Transverse colon (tissue), 4 donors: ENCODE results near the gene NKD2. TPM values are rescaled to one million over a fixed set of nuclear protein-coding genes. Genes with fewer than 3 reads are reported as not detected.

Experiments
- DNase-seq: peaks from one replicate; pipeline ENCODE4 v3.0.0-alpha.2; 2019
- H3K27ac ChIP-seq, 4 donors: fragments of 200-600 bp; sonication (generic); 2 replicates each; pipeline ENCODE4 v1.5.1; 2016 to 2018; ENCODE audit warnings: inconsistent platforms in 4 of 4
- H3K27me3 ChIP-seq: fragments of 200-600 bp; sonication (generic); 2 replicates; pipeline ENCODE4 v1.5.1; 2017; ENCODE audit warnings: inconsistent platforms
- H3K36me3 ChIP-seq, 4 donors: fragments of 200-600 bp; sonication (generic); 2 replicates each; pipeline ENCODE4 v1.5.1; 2017 to 2019; ENCODE audit warnings: inconsistent platforms in 4 of 4
- H3K4me1 ChIP-seq, 4 donors: fragments of 200-600 bp; sonication (generic); 2 replicates each; pipeline ENCODE4 v1.5.1; 2017 to 2020; ENCODE audit warnings: inconsistent platforms in 4 of 4
- H3K4me3 ChIP-seq, 4 donors: fragments of 200-600 bp; sonication (generic); 1 replicate in 1 of 4; 2 replicates in 3 of 4; pipeline versions ENCODE4 v1.5.1 to v1.6.1; 2017 to 2019; ENCODE audit warnings: inconsistent platforms in 4 of 4
- H3K9me3 ChIP-seq, 2 donors: fragments of 200-600 bp; sonication (generic); 2 replicates each; pipeline ENCODE4 v1.5.1; 2017 to 2019; ENCODE audit warnings: inconsistent platforms in 2 of 2
- EP300 ChIP-seq: sonication (generic); formaldehyde crosslinking; IDR thresholded peaks from one replicate; pipeline ENCODE4 v1.6.1; 2017; ENCODE audit warnings: antibody characterized with exemption, low read depth
- POLR2A ChIP-seq: fragments of 450-650 bp; IDR thresholded peaks from one replicate; pipeline ENCODE4 v1.6.1; 2016; ENCODE audit warnings: antibody characterized with exemption, mild to moderate bottlenecking, moderate library complexity
- POLR2AphosphoS5 ChIP-seq, 3 donors: sonication (generic); formaldehyde crosslinking; IDR thresholded peaks; one replicate each; pipeline ENCODE4 v1.6.1; 2016; ENCODE audit warnings: antibody characterized with exemption in 3 of 3
- WGBS, 2 donors: methylation state at CpG; one replicate each; pipeline ENCODE4 v1.1.5; 2018; ENCODE audit warnings: low coverage in 1 of 2; 5-methylcytosine and 5-hydroxymethylcytosine counted together
- in situ Hi-C, 4 donors: fragments of 200-750 bp; cut with MboI; loops; one replicate each; pipeline versions ENCODE4 v1.15.0 to v1.15.1; 2017; ENCODE audit warnings: low sequenced_read_pairs in 3 of 4, low pct_ligation_motif_present in 1 of 4, low pct_unique_long_range_greater_than_20kb in 1 of 4
- intact Hi-C: fragments of 100-400 bp; cut with DNase I; formaldehyde crosslinking; loops from one replicate; pipeline ENCODE4 v1.15.1; 2023; ENCODE audit warnings: low total_unique reads
- total RNA-seq, 4 donors: library from RNA; depleted of rRNA; stranded (reverse); fragments of >200 nt; gene quantifications; one replicate each; pipeline ENCODE4 v1.1.0, GENCODE V29; 2016
- TF ChIP-seq, protein P1 (sequence below), 5 experiments: fragments of 200-600 bp in 3 of 5; fragments of 450-650 bp in 2 of 5; sonication (generic) in 3 of 5; IDR thresholded peaks; 1 replicate in 2 of 5; 2 replicates in 3 of 5; pipeline ENCODE4 v1.5.1; 2016 to 2017; ENCODE audit warnings: antibody characterized with exemption in 5 of 5, inconsistent platforms in 3 of 5, mild to moderate bottlenecking in 2 of 5, moderate library complexity in 1 of 5

The NKD2 gene
- total RNA-seq, 4 donors from 2014 or later = 0.41 to 0.80 TPM; not detected in 2

DNA sequence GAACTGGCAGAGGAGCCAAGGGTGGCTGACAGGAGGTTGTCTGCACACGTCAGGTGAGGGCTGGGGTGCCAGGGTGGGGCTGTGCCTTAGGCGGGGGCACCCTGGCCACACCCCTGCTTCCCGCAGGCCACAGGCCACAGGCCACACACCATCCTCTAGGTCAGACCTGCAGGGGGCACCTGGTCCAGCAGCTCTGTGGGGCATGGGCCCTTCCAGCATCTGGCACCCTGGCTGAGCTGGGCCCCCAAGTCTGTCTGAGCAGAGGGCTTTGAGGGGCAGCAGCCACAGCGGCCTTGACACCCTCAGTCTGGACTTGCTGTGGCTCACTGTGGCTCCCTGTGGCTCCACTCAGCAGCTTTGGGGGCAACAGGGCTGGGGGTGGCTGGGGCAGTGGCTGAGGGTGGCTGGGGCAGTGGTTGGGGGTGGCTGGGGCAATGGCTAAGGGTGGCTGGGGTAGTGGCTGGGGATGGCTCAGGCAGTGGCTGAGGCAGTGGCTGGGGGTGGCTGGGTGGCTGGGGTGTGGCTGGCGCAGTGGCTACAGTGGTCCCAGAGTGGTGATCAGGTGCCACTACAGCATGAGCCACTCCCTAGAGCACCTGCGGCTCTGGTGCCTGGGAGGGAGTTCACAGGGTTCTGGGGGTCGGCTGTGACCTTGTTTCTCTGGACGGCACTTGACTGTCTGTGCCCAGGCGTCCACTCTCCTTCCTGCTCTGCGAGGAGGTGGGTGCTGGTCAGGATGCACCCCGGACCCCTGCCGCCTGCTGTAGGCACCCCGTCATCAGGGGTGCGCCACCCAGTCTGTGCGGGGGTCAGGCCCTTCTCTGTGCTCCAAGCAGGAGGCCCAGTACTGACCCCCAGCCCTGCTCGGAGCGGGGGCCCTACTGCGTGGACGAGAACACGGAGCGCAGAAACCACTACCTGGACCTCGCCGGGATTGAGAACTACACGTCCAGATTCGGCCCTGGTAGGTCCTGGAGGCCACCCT is 27.1 kb downstream of the NKD2 start:
- WGBS, 2 donors = 63% methylated on average over 6 of the region's 25 CpGs; no CpG with 5 or more reads in 1 of the 2 donors
- Histone ChIP-seq H3K9me3 (no peaks in the 10 kb centered on the region), H3K4me3 (no peak overlapping the region), H3K27ac (no peak overlapping the region), H3K4me1 (no peaks in the 10 kb centered on the region), H3K27me3 (no peaks in the 10 kb centered on the region), H3K36me3 (no peaks in the 10 kb centered on the region)
- no peak for DNase-seq
- TF ChIP-seq POLR2AphosphoS5 (IDR thresholded peaks at IDR 0.05) (no peak), POLR2A (no peak), EP300 (no peak)
- TF ChIP-seq, protein P1, sequence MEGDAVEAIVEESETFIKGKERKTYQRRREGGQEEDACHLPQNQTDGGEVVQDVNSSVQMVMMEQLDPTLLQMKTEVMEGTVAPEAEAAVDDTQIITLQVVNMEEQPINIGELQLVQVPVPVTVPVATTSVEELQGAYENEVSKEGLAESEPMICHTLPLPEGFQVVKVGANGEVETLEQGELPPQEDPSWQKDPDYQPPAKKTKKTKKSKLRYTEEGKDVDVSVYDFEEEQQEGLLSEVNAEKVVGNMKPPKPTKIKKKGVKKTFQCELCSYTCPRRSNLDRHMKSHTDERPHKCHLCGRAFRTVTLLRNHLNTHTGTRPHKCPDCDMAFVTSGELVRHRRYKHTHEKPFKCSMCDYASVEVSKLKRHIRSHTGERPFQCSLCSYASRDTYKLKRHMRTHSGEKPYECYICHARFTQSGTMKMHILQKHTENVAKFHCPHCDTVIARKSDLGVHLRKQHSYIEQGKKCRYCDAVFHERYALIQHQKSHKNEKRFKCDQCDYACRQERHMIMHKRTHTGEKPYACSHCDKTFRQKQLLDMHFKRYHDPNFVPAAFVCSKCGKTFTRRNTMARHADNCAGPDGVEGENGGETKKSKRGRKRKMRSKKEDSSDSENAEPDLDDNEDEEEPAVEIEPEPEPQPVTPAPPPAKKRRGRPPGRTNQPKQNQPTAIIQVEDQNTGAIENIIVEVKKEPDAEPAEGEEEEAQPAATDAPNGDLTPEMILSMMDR (IDR thresholded peaks at IDR 0.05) = no peak
- in situ Hi-C loops (no loop called here), intact Hi-C loops (no loop called here)

DNA sequence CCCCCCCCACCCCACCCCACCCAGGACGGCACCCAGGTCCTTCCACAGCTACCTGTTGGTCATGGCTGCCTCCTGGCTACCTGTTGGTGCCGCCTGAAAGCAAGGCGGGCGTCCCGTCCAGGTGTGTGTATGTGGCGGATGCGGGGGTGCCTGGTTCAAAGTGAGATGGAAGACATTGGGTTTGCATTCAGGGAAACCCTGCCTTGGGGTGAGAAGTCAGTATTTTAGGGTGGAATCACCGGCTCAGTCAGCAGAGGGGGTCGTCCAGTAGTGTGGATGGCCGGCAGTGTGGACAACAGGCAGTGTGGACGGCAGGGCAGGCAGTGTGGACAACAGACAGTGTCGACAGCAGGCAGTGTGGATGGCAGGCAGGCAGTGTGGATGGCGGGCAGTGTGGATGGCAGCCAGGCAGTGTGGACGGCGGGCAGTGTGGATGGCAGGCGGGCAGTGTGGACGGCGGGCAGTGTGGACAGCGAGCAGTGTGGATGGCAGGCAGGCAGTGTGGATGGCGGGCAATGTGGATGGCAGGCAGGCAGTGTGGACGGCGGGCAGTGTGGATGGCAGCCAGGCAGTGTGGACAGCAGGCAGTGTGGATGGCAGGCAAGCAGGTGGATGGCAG is 28.0 kb downstream of the NKD2 start:
- TF ChIP-seq, protein P1 (IDR thresholded peaks at IDR 0.05) = no peak
- TF ChIP-seq EP300 = no peak
- no peak for TF ChIP-seq POLR2AphosphoS5 (IDR thresholded peaks at IDR 0.05)
- H3K27me3 ChIP-seq = no peaks in the 10 kb centered on the region
- 46 to 76% methylated on average over 3 to 18 of the region's 22 CpGs for WGBS, 2 donors
- H3K36me3 ChIP-seq = no peaks in the 10 kb centered on the region
- H3K27ac ChIP-seq = no peak overlapping the region
- no peaks in the 10 kb centered on the region for H3K9me3 ChIP-seq
- no peak overlapping the region for H3K4me3 ChIP-seq
- no peaks in the 10 kb centered on the region for H3K4me1 ChIP-seq
- intact Hi-C loops (no loop called here), in situ Hi-C loops (no loop called here)
- DNase-seq = no peak

DNA sequence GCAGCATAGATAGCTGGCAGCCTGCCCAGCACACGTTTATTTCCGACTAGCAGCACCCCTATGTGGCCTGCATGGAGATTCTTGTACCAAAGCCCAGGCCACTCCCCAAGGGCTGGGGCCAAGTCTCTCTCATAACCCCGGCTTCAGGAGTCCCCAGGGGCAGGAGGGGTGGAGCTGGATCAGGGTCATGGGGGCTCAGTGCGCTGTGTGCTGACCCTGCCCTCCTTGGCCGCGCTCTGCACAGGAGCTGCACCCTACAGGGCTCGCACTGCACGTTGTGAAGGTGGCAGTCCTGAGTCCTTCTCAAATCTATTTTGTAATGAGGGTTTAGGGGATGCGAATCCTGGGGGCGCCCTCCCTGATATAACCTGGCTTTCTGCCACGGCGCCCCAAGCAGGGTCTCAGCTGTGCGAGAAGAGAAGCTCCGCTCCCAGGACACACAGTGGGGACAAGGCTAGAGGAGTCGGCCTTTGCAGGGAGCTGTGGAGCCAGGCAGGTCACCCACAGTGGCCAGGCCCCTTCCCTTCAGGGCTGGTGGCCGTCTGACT is 28.6 kb downstream of the NKD2 start:
- intact Hi-C loops = no loop called here
- Histone ChIP-seq H3K4me3 (no peak overlapping the region), H3K27me3 (no peaks in the 10 kb centered on the region), H3K4me1 (no peaks in the 10 kb centered on the region), H3K36me3 (no peaks in the 10 kb centered on the region), H3K27ac (no peak overlapping the region), H3K9me3 (no peaks in the 10 kb centered on the region)
- in situ Hi-C loops = no loop called here
- TF ChIP-seq POLR2A (no peak), POLR2AphosphoS5 (IDR thresholded peaks at IDR 0.05) (no peak), EP300 (no peak)
- TF ChIP-seq, protein P1 (IDR thresholded peaks at IDR 0.05) = no peak
- DNase-seq = no peak
- WGBS, 2 donors = 40 to 78% methylated on average over 1 to 12 of the region's 16 CpGs

DNA sequence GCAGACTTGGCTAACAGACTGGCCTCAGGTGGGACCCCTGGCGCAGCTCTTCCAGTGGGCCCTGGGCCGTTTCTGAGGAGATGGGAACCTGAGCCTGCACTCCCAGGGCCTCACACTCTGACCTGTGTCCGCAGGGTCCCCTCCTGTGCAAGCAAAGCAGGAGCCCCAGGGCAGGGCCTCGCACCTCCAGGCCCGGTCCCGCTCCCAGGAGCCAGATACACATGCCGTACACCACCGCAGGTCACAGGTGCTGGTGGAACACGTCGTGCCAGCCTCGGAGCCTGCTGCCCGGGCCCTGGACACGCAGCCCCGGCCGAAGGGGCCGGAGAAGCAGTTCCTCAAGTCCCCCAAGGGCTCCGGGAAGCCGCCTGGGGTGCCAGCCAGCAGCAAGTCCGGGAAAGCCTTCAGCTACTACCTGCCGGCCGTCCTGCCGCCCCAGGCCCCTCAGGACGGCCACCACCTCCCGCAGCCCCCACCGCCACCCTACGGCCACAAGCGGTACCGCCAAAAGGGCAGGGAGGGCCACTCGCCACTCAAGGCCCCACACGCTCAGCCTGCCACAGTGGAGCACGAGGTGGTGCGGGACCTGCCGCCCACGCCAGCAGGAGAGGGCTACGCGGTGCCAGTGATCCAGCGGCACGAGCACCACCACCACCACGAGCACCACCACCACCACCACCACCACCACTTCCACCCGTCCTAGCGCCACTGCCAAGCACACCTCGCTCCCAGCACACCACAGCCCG is 29.2 kb downstream of the NKD2 start:
- in situ Hi-C loops = no loop called here
- no peak overlapping the region for H3K4me3 ChIP-seq
- 91% methylated on average over 41 of the region's 43 CpGs; no CpG with 5 or more reads in 1 of the 2 donors for WGBS, 2 donors
- H3K9me3 ChIP-seq = no peaks in the 10 kb centered on the region
- no peaks in the 10 kb centered on the region for H3K4me1 ChIP-seq
- intact Hi-C loops = no loop called here
- TF ChIP-seq POLR2A (no peak), EP300 (no peak), POLR2AphosphoS5 (IDR thresholded peaks at IDR 0.05) (no peak)
- TF ChIP-seq, protein P1 (IDR thresholded peaks at IDR 0.05) = no peak
- DNase-seq = no peak
- H3K27me3 ChIP-seq = no peaks in the 10 kb centered on the region
- H3K27ac ChIP-seq = no peak overlapping the region
- no peaks in the 10 kb centered on the region for H3K36me3 ChIP-seq
